Progenitor cell of endocrine pancreas (in vitro differentiated cells): ENCODE results near the gene ADGRL3. TPM values are rescaled to one million over a fixed set of nuclear protein-coding genes. Genes with fewer than 3 reads are reported as not detected.

ENCODE experiments used
- DNase-seq: peaks from one replicate; pipeline ENCODE4 v3.0.0; 2021; ENCODE audit warnings: low spot score; ENCODE audit not compliant: unreplicated experiment
- H3K27ac Mint-ChIP-seq: 2 replicates; pipeline ENCODE4 v1.8.0; 2021; ENCODE audit warnings: mild to moderate bottlenecking, moderate library complexity, mixed read lengths
- H3K27me3 Mint-ChIP-seq: 2 replicates; pipeline ENCODE4 v1.8.0; 2021; ENCODE audit warnings: mixed read lengths
- H3K36me3 Mint-ChIP-seq: 2 replicates; pipeline ENCODE4 v1.8.0; 2022; ENCODE audit warnings: mixed read lengths; ENCODE audit not compliant: insufficient read depth
- H3K4me1 Mint-ChIP-seq: 2 replicates; pipeline ENCODE4 v1.8.0; 2021; ENCODE audit warnings: low read depth, mixed read lengths
- H3K4me3 Mint-ChIP-seq: 2 replicates; pipeline ENCODE4 v1.8.0; 2021; ENCODE audit warnings: low read depth, mild to moderate bottlenecking, moderate library complexity, mixed read lengths
- H3K9me3 Mint-ChIP-seq: 2 replicates; pipeline ENCODE4 v1.8.0; 2021; ENCODE audit warnings: low read depth, mixed read lengths
- CTCF ChIP-seq: fragments of 200-600 bp; sonication (generic); IDR thresholded peaks from one replicate; pipeline ENCODE4 v1.5.0; 2021; ENCODE audit warnings: antibody characterized with exemption, mild to moderate bottlenecking; ENCODE audit not compliant: unreplicated experiment
- total RNA-seq: library from RNA; stranded (reverse); gene quantifications from 2 replicates; pipeline ENCODE4 v1.2.1, GENCODE V29; 2021

The ADGRL3 gene
- total RNA-seq, 1 donor from 2014 or later: 5.6 TPM

- H3K4me1 Mint-ChIP-seq: peaks cover 3% of the 10 kb centered on the region
Observed at GRCh38 chr4:61795998-61796397, 595.9 kb downstream of the ADGRL3 start.

GRCh38 chr4:61799794-61800193 is 599.7 kb downstream of the ADGRL3 start:
- Mint-ChIP-seq H3K27ac (no peak overlapping the region), H3K4me1 (peaks cover 3% of the 10 kb centered on the region), H3K36me3 (no peaks in the 10 kb centered on the region), H3K9me3 (no peaks in the 10 kb centered on the region), H3K27me3 (no peaks in the 10 kb centered on the region), H3K4me3 (no peak overlapping the region)
- no peak for DNase-seq
- no peak for TF ChIP-seq CTCF

More at GRCh38 chr4:61795998-61796397, 595.9 kb downstream of the ADGRL3 start:
- no peak for DNase-seq
- H3K27me3 Mint-ChIP-seq: no peaks in the 10 kb centered on the region
- H3K27ac Mint-ChIP-seq: no peak overlapping the region
- TF ChIP-seq CTCF: no peak
- H3K36me3 Mint-ChIP-seq: peaks cover 1% of the 10 kb centered on the region
- no peak overlapping the region for H3K4me3 Mint-ChIP-seq
- H3K9me3 Mint-ChIP-seq: peaks cover 5% of the 10 kb centered on the region

GRCh38 chr4:61805227-61805626 is 605.1 kb downstream of the ADGRL3 start:
- Mint-ChIP-seq H3K36me3 (no peaks in the 10 kb centered on the region), H3K27ac (no peak overlapping the region), H3K9me3 (no peaks in the 10 kb centered on the region), H3K27me3 (no peaks in the 10 kb centered on the region), H3K4me3 (no peak overlapping the region), H3K4me1 (peaks cover 3% of the 10 kb centered on the region)
- TF ChIP-seq CTCF: no peak
- no peak for DNase-seq

- no peak for TF ChIP-seq CTCF
- Mint-ChIP-seq H3K27me3 (no peaks in the 10 kb centered on the region), H3K9me3 (no peaks in the 10 kb centered on the region), H3K27ac (no peak overlapping the region), H3K4me1 (no peaks in the 10 kb centered on the region), H3K36me3 (no peaks in the 10 kb centered on the region), H3K4me3 (no peak overlapping the region)
- DNase-seq: no peak
Observed at GRCh38 chr4:61805979-61806378, 605.9 kb downstream of the ADGRL3 start.

GRCh38 chr4:61812171-61812570 is 612.0 kb downstream of the ADGRL3 start:
- H3K27me3 Mint-ChIP-seq: no peaks in the 10 kb centered on the region
- H3K4me1 Mint-ChIP-seq: no peaks in the 10 kb centered on the region

More at GRCh38 chr4:61812171-61812570, 612.0 kb downstream of the ADGRL3 start:
- Mint-ChIP-seq H3K36me3 (no peaks in the 10 kb centered on the region), H3K4me3 (no peak overlapping the region), H3K9me3 (no peaks in the 10 kb centered on the region), H3K27ac (no peak overlapping the region)
- TF ChIP-seq CTCF: no peak
- DNase-seq: no peak
